GM19043 (cell line): ENCODE measurements around the gene SHMT1.
"Not testable (repeated sequence)": the region's sequence is repeated elsewhere in the genome, so short reads cannot be mapped to it uniquely, and the experiment has no call there.

ENCODE experiments used
- ATAC-seq: cut with Tn5 transposase; IDR thresholded peaks from one replicate; pipeline ENCODE4 v1.9.1; 2021; ENCODE audit warnings: low read depth; ENCODE audit not compliant: unreplicated experiment

Gene SHMT1

DNA sequence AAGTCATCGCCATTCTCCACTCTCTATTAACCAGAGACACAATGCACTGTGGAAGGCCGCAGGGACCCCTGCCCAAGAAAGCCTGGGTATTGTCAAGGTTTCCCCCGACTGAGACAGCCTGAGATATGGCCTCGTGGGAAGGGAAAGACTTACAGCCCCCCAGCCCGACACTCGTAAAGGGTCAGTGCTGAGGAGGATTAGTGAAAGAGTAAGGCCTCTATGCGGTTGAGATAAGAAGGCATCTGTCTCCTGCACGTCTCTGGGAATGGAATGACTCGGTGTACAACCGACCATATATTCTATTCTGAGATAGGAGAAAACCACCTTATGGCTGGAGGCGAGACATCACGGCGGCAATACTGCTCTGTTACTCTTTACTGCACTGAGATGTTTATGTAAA lies 60.1 kb downstream of the SHMT1 start:
- not testable (repeated sequence) for ATAC-seq

DNA sequence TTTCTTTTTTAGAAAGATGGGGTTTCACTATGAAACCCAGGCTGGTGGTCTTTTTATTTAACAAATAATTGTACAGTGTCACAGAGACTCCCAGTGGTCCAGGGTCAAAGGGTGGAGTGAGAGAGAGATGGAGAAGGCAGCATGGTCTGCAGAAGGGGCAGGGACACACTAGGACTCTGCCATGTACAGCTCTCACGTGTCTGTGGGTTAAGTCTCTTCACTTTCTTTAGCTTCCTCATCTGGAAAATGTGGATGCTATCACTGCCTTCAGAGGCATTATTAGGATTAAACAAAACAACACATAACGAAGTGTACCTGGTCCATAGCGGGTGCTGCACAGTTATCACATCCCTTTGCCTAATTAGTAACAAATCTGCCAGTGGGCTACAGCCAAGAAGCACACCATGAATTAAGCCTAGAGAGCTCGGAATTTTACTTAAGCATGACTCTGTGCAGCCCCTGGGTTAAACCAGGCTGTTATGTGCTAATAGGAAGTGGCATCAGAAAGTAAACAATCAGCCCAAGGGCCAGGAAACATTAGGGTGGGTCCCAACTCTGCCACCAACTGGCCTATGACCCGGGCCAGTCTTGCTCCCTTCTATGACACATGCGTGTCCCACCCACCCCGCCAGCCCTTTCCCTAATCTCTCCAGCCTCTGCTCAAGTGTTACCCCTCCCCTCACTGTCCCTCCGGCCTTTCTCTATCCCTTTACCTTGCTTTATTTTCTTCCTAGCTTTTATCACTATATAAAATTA lies 62.4 kb downstream of the SHMT1 start:
- no peak for ATAC-seq

DNA sequence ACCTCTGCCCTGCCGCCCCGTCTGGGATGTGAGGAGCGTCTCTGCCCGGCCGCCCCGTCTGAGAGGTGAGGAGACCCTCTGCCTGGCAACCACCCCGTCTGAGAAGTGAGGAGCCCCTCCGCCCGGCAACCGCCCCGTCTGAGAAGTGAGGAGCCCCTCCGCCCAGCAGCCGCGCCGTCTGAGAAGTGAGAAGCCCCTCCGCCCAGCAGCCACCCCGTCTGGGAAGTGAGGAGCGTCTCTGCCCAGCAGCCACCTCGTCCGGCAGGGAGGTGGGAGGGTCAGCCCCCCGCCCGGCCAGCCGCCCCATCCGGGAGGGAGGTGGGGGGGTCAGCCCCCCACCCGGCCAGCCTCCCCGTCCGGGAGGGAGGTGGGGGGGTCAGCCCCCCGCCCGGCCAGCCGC lies 65.3 kb downstream of the SHMT1 start:
- ATAC-seq, result not testable (repeated sequence)

DNA sequence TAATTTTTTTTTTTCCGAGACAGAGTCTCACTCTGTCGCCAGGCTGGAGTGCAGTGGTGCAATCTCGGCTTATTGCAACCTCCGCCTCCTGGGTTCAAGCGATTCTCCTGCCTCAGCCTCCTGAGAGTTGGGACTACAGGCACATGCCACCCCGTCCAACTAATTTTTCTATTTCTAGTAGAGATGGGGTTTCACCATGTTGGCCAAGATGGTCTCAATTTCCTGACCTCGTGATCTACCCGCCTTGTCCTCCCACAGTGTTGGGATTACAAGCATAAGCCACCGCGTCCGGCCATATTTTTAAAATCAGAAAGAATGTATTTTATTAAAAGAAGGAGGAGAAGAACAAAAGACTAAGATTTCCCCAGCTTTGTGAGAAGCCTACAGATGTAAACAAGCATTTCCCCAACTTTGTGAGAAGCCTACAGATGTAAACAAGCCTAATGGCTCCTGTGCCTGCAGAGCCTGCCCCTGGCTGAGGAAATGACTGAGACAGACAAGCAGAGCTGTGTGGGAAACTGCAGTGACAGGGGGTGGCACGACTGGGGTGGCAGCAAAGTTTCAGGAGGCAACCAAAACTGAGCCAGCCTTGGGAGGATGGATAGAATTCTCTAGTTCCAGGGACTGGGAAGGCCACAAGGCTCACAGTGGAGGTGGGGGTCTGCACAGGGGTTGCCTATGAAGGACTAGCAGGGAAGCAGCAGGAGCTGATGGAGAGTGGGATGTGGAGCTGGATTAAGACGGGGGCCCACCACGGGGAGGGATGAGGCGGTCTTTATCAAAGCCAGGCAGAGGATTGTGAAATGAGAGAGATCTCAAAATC lies 71.4 kb downstream of the SHMT1 start:
- ATAC-seq, result no peak

DNA sequence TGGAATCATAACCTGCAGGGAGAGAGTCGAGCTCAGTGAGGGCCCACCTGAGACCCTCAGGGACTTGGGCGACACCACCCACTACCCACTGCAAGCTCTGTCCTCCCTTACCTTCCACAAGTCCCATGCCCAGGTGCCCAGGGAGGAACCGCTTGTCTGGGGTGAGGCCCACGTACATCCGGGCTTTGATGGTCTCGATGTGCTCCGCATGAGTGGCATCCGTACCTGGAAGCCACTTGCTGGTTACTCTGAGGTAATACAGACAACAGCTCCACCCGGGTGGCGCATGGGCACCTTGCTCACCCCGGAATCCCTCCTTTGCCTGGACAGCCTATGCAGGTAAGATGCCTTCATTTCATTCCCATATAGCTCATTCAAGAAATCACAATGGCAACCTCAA lies 78.1 kb downstream of the SHMT1 start:
- ATAC-seq, result no peak

DNA sequence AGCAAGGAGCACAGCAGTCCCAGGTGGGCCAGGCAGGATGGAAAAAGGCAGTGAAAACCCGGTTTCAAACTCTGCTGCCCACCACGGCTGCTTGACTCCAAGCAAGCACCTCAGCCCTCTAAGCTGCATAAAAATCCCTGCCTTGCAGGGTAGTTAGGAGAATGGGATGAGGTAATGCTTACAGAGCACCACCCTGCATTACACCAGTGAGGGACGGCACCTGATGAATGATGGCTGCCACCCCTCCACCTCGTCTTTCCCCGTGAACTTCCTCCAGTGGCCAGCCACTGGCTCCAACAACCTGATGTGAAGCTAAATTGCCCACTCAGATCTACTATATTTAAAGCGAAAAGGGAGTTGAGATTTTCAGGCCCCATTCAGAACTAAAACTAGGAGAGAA lies 81.6 kb downstream of the SHMT1 start:
- no peak for ATAC-seq

DNA sequence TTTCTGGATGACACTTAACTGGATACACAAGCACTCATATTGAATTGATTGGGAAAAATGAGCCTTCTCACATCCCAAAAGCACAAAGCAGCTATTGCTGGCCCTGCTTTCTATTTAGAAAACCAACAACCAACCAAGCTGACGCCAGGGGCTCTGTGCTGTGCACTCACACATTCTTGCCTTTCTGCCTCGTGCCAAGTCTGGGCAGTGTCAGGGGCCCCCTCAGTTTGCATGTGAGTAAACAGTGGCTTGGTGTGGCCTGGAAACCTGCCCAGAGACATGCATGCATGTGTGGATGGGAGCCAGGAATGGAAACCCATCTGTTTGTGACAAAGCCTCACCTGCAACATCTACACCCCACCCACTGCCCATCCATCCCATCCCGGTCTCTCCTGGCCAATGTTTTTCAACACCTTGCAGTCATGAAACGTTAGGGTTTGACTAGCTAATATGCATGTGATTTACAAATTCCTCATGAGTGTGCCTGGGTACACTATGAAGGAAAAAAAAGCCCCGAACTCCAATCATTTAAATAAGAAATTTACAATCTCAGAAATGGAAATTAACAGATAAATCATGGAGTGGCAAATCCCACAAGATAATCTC lies 82.5 kb downstream of the SHMT1 start:
- ATAC-seq, result no peak

DNA sequence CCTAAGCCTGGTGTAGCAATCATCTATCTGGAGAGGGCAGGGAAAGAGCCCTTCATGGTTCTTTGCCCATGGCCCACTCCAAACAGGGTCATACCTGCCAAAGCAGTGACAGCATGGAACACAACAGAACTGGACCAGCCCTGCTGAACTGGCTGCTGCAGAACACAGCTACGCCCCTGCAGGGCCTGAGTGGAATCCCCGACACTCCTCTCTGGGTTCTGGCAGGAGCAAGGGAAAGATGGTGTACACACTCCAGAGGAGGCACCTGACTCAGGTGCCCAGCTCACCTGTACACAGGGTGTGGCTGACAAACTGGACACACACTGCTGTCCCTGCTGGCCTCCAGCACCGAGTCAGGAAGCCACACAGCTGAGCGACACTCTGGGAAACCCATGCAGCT lies 83.1 kb downstream of the SHMT1 start:
- no peak for ATAC-seq

DNA sequence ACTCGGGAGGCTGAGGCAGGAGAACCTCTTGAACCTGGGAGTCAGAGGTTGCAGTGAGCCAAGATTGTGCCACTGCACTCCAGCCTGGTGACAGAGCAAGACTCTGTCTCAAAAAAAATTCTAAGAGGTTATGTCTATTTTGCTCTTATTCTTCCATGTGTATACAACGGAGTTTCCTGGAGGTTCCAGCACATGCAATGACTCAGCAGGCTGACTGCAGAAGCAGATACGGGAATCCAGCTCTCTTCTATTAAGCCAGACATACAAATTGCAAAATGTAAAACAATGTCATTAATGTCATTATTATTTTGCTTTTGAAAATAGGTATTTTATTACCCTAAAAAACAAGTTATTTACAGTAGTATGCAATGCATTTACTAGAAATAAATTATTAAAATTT lies 84.5 kb downstream of the SHMT1 start:
- no peak for ATAC-seq
